NCI-H460 (cell line): Measurements from ENCODE around the gene ZEB2. TPM values are rescaled to one million over a fixed set of nuclear protein-coding genes. Genes with fewer than 3 reads are reported as not detected.

Experiments used
- DNase-seq: peaks from one replicate; pipeline ENCODE4 v3.0.0-alpha.2; 2016; ENCODE audit warnings: low read depth; ENCODE audit errors: extremely low read depth
- total RNA-seq: library from RNA; depleted of rRNA; stranded (reverse); fragments of >200 nt; shearing (Covaris generic); gene quantifications from 2 replicates; pipeline ENCODE4 v1.2.3, GENCODE V29; 2014

The ZEB2 gene
- total RNA-seq, 1 experiment from 2014 or later, result 50.0 TPM

DNA sequence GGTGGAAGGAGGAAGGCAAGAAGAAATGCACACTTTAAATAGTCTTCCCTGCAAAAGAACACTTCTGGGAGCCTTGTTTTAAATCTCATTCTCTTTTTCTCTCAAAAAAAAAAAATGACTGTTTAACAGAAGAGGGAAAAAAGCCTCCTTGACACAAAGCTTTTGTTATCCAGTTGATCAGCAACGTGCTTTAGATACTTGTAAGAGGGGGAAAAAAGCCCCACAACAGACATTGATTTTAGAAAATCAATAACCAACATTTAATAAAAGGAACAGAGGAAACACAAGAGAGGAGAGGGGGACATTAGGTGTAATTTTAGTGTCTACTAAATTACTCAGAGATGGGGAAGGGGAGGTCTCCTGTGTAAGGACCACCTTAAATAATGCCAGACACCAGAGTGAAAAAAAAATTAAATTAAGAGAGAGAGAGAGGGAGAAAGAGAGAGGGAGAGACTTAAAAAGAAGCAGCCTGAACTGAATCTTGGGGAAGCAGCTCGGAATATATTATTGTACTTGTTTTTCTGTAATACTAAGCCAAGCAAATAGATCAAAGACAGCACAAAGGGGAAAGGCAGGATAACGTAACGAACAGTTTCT is 4.7 kb downstream of the ZEB2 start:
- DNase-seq, result no peak

- no peak for DNase-seq
Observed at GRCh38 chr2:144514616-144515091, 5.3 kb downstream of the ZEB2 start.

DNA sequence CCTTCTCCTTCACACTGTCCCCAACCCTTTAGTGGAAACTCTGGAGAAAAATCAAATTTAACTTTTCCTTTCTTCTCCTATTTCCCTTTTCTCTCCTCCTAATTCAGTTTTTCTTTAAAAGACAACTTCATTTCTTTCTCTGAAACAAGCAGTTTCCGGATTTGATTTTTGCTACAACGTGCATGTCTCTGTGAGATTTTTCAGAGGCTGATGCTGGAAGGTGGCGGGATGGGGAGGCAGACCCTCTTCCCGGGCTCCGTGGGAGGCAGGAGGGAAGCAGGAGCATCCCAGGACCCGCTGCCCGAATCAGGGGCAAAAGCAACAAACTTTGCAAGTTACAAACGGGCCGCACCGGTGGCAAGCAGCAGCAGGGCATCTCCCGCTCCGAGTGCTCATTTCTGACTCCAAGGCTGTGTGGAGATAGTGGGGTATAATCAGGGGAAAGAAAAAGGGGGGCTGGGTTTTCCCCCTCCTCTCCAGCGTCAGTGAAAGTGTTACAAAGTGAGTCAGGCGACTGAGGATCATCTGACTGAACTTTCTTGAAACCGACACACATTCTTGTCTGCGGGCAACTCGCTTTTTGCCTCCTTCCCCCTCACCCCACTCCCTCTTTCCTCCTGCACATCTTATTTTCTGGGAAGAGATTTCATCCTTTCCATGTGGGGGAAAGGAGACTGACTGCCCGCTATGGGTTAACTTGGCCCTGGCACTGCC is 6.4 kb downstream of the ZEB2 start:
- DNase-seq, result no peak

DNA sequence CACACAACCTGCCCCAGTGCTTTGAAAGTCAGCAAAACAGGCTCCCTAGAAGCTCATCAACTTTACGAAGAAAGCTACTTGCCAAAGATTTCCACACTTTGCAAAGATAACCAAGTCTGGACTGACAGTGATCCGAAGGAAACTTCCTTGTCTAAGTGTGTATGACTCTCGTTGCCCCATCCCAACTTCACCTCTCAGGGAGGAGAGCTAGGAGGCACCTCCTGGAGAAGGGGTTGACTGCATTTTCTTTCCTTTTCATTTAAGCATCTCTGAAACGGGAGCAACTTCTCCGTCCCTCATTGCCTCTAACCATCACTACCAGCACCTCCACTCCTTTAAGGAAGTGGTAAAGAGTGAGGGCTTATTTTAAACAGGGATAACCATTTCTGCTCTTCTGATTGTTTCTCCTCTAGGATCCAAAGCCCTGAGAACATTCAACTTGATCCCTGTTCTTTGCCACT is 7.0 kb downstream of the ZEB2 start:
- no peak for DNase-seq

- no peak for DNase-seq
Observed at GRCh38 chr2:144512470-144512869, 7.4 kb downstream of the ZEB2 start.

- no peak for DNase-seq
Observed at GRCh38 chr2:144511937-144512336, 8.0 kb downstream of the ZEB2 start.

DNA sequence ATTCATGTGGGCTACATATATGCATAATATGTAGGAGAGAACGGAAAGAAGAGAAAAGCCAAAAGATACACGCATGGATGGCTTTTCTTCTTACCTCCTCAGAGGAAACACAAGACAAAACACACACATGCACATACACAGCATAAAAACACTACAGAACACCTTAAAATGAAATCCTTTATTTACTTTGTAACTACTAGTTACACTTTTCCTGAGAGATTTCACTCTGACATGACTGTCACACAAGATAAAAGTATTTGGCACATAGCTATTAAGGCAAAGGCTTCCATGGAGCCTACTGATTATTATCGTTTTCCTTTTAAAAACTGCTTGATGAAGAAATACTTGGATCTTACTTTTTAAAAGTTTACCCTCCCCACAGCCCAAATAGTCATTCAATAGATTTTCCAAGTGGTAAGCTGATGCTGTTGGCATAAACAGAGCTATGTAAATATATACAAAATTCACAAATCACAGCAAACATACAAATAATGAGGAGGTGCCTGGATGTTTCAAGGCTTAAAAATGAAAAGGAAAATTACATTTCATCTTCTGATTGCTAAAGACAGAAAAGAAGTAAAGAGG is 8.6 kb downstream of the ZEB2 start:
- no peak for DNase-seq

DNA sequence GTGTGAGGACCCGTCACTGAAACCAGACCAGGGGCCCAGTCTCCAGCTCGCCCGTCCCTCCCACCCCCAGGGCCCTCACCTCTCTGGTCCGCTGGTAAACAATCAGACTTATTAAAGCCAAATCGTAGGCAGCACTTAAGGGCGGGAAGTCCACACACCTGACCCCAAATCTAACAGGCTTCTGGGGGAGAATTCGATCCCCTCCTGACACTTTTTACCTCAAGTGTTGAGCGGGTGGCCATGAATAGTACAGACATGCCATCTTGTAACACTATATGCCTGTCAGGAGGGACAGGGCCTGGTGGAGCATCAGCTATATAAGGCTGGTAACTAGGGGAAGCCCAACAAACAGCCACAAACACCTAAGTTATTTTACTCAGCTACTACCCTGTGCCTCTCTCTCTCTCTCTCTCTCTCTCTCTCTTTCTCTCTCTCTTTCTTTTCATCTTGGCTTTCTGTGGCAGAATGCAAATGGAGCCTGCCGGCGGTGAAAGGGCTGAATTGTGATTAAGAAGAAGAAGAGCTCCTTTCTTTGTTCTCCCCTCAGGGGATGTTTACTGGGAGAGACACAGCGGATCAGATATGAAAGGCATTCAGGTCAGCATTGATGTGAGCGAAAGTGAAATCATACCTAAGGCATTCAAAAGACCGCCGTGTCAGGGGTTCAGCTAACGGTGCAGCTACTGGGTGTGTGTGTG is 9.5 kb downstream of the ZEB2 start:
- DNase-seq, result no peak

- no peak for DNase-seq
Observed at GRCh38 chr2:144509879-144510221, 10.1 kb downstream of the ZEB2 start.

GRCh38 chr2:144509001-144509878 is 10.7 kb downstream of the ZEB2 start:
- DNase-seq, result no peak

GRCh38 chr2:144508172-144508851 is 11.6 kb downstream of the ZEB2 start:
- no peak for DNase-seq

DNA sequence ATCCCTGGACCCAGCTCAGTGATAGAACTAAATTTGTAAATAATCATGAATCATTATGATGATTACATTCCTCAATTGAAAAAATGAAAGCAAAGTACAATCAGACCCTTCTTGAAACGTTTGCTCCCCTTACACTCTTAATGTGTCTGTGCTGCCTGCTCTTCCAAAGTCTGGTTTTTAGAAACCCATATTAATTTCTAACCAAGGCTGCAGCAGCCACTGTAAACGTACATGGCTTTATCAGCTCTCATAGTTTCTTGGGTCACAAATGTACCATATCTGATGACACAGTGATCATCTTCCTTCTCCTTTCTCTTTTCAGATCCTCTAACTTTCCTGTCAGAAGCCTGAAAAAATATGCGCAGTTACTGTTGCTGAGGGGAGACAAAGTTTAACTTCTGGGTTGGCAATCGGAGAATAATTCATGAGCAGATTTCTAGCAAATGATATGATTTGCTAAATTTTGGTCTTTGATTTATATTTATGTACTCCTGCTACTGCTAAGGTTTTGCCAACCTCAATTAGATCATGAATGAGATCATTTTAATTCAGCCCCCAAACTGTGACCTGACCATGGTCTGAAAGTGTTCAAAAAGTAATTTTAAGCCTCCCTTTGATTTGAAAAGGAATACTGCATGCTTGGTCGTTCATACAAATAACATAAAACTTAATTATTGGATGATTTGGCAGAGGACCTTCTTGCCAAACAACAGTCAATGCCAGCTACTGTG is 12.3 kb downstream of the ZEB2 start:
- no peak for DNase-seq

GRCh38 chr2:144505245-144505831 is 14.6 kb downstream of the ZEB2 start:
- no peak for DNase-seq

DNA sequence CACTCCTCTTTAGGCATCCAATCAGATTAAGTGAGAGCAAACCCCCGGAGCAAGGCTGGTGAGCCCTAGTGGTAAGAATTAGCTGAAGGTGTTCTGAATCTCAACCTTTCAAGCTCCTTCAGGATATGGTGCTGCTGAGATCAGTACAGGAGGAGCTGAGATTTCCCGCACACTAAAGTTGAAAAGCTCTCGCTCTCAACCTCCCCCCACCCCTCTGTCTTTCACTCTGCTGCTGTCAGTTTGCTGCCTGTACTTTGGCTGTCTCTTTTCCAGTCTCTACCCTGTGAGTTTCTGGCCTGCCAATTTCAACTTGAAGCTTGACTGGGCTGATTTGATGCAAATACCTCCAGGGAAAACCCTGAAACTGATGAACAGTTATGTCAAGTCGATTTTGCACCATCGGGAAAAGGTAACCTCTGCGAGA is 15.7 kb downstream of the ZEB2 start:
- no peak for DNase-seq

DNA sequence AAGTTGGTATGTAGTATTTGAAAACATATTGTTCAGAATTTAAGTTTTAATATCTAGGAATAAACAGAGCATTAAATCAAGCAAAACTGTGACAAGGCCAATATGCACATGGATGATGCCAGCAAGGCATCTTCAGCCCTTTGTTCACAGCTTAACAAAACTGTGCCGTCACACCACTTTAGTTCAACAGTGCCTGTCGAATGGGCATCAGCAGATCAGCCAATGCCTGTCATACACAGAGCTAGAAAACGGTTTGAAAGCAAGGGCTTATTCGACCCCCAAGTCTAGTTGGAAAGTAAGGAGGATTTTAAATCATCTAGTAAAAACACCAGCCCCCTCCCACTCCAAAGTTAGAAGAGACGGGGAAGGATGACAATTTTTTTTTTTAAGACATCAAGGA is 16.7 kb downstream of the ZEB2 start:
- no peak for DNase-seq

- DNase-seq, result no peak
Observed at GRCh38 chr2:144502369-144502768, 17.6 kb downstream of the ZEB2 start.

- no peak for DNase-seq
Observed at GRCh38 chr2:144501627-144502026, 18.3 kb downstream of the ZEB2 start.

GRCh38 chr2:144501118-144501517 is 18.8 kb downstream of the ZEB2 start:
- no peak for DNase-seq

DNA sequence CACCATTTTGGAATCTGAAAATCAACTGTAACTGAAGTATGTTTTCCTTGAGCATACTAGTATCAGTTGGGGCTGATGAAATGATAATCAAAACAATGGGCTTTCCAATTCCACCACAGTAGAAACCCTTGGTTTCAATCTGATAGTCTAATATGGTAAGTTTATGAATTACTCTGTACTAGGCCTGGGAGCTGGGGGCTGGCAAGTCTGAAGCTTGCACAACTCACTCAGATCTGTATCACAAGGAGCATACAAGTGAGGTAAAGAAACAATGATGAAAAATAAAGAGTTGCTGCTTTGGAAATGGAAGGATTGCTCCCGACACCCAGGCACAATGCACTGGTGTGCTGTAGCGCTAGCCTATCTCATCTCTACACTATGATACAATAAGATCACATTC is 19.4 kb downstream of the ZEB2 start:
- no peak for DNase-seq
